ENCODE data around the gene PRRT2.

The PRRT2 gene

DNA sequence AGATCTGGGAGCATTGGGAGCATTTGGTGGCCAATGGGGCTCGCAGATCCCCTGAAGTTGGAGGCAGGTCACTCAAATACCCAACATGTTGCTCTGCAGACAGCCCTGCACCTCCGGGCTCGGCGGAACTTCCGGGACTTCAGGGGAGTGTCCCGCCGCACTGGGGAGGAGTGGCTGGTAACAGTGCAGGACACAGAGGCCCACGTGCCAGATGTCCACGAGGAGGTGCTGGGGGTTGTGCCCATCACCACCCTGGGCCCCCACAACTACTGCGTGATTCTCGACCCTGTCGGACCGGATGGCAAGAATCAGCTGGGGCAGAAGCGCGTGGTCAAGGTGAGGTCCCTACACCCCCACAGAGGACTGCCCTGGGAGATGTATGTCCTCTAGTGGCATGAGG is 24.6 kb downstream of the PRRT2 start:
- H3K4me3 ChIP-seq (replicated peaks; ENCODE audit: low read depth, low read length), result no peak overlapping the region
- DNase-seq (ENCODE audit: extremely low read depth, low read depth), result no peak
- TF ChIP-seq, protein P1, sequence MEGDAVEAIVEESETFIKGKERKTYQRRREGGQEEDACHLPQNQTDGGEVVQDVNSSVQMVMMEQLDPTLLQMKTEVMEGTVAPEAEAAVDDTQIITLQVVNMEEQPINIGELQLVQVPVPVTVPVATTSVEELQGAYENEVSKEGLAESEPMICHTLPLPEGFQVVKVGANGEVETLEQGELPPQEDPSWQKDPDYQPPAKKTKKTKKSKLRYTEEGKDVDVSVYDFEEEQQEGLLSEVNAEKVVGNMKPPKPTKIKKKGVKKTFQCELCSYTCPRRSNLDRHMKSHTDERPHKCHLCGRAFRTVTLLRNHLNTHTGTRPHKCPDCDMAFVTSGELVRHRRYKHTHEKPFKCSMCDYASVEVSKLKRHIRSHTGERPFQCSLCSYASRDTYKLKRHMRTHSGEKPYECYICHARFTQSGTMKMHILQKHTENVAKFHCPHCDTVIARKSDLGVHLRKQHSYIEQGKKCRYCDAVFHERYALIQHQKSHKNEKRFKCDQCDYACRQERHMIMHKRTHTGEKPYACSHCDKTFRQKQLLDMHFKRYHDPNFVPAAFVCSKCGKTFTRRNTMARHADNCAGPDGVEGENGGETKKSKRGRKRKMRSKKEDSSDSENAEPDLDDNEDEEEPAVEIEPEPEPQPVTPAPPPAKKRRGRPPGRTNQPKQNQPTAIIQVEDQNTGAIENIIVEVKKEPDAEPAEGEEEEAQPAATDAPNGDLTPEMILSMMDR (IDR thresholded peaks at IDR 0.05; ENCODE audit: low read depth, low read length, missing control alignments), result no peak

DNA sequence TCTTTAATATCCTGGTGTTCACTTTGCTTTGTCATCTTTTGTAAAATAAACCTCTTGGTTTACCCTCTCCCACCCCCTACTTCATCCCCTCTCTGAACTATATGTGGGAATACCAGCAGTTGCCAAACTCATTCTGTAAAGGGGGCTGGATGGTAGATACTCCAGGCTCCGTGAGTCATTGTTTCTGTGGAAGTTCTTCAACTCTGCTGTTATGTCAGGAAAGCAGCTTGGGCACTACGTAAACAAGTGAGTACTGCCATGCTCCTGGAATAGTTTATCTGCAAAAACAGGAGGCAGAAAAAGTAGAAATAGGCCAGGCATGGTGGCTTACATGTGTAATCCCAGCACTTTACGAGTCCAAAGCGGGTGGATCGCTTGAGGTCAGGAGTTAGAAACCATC is 25.8 kb downstream of the PRRT2 start:
- no peak overlapping the region for H3K4me3 ChIP-seq (replicated peaks; ENCODE audit: low read depth, low read length)
- DNase-seq (ENCODE audit: extremely low read depth, low read depth), result no peak
- TF ChIP-seq, protein P1 (IDR thresholded peaks at IDR 0.05; ENCODE audit: low read depth, low read length, missing control alignments), result no peak

DNA sequence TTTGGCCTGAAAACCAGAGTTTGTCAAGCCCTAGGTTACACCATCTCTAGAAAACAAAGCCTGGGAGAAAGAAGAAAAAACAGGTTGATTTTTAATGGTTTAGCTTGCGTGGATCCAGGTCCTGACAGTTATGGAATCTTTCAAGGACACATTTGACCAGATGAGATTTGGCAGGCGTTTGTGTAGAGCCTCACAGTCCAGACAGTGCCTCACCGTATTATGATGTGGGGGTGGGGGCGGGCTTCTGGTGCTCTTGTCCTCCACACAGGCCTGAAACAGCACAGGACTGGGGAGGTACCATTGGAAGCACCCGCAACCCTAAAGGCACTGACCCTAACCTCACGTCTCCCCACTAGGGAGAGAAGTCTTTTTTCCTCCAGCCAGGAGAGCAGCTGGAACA is 27.8 kb downstream of the PRRT2 start:
- no peak overlapping the region for H3K4me3 ChIP-seq (replicated peaks; ENCODE audit: low read depth, low read length)
- TF ChIP-seq, protein P1 (IDR thresholded peaks at IDR 0.05; ENCODE audit: low read depth, low read length, missing control alignments), result no peak
- no peak for DNase-seq (ENCODE audit: extremely low read depth, low read depth)

DNA sequence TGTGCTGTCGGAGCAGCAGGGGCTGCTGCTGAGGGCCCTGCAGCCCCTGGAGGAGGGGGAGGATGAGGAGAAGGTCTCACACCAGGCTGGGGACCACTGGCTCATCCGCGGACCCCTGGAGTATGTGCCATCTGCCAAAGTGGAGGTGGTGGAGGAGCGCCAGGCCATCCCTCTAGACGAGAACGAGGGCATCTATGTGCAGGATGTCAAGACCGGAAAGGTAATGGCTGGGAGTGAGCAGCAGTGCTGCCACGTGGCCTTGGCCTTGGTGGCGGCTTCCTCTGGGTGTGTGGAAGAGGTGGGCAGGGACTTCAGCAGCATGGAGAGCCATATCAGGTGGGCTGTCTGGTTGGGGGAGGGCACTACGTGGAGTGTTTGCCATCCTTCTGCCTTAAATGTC is 28.2 kb downstream of the PRRT2 start:
- DNase-seq (ENCODE audit: extremely low read depth, low read depth), result no peak
- TF ChIP-seq, protein P1 (IDR thresholded peaks at IDR 0.05; ENCODE audit: low read depth, low read length, missing control alignments), result no peak
- H3K4me3 ChIP-seq (replicated peaks; ENCODE audit: low read depth, low read length), result no peak overlapping the region

DNA sequence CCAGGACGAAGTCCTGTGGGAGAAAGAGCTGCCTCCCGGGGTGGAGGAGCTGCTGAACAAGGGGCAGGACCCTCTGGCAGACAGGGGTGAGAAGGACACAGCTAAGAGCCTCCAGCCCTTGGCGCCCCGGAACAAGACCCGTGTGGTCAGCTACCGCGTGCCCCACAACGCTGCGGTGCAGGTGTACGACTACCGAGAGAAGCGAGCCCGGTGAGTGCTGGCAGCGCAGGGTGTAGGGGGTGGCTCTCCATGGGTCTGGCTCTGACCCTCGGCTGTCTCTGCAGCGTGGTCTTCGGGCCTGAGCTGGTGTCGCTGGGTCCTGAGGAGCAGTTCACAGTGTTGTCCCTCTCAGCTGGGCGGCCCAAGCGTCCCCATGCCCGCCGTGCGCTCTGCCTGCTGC is 29.6 kb downstream of the PRRT2 start:
- no peak overlapping the region for H3K4me3 ChIP-seq (replicated peaks; ENCODE audit: low read depth, low read length)
- DNase-seq (ENCODE audit: extremely low read depth, low read depth), result no peak
- TF ChIP-seq, protein P1 (IDR thresholded peaks at IDR 0.05; ENCODE audit: low read depth, low read length, missing control alignments), result no peak

DNA sequence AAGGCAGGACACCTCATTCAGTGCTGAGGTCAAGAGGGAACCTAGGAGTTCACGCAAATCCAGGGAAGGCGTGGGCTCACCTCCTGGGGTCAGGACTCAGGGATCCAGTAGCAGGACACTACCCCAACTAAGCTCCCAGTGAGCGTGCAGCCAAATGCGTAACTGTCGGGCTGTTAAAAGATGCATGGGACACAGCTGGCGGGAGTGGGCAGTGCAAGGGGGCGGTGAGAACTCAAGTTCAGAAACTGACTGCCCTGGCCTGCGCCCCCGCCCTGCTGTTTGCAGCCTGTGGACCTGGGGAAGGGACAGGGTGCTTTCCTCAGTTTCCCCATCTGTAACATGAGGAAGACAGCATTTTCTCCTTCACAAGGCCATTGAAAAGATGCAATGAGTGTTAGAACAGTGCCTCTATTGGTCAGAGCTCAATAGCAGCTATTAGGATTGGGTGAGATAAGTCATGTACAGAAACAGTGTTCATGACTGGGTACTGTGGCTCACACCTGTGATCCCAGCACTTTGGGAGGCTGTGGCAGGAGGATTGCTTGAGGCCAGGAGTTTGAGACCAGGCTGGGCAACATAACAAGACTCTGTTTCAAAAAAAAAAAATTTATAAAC is 30.8 kb downstream of the PRRT2 start:
- H3K4me3 ChIP-seq (replicated peaks; ENCODE audit: low read depth, low read length), result no peak overlapping the region
- no peak for DNase-seq (ENCODE audit: extremely low read depth, low read depth)
- TF ChIP-seq, protein P1 (IDR thresholded peaks at IDR 0.05; ENCODE audit: low read depth, low read length, missing control alignments), result no peak

DNA sequence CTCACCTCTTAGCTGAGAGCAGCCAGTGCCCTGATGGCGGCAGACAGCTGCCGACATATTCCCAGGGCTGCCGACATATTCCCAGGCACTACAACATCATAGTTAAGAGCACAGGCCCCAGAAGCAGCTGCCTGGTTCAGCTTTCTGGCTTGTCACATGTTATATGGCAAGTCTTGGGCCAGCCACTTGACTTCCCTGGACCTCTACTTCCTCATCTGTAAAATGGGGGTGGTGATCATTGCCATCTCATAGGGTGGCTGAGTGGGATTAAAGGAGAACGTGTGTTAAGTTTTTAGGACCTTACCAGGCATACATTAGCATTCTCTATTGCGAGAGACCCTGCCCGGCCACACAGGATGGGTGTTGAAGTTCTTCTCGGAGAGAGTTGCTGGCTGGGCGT is 31.9 kb downstream of the PRRT2 start:
- H3K4me3 ChIP-seq (replicated peaks; ENCODE audit: low read depth, low read length), result no peak overlapping the region
- no peak for DNase-seq (ENCODE audit: extremely low read depth, low read depth)
- TF ChIP-seq, protein P1 (IDR thresholded peaks at IDR 0.05; ENCODE audit: low read depth, low read length, missing control alignments), result no peak

Data from HFF-Myc (cell line).